C4-2B (cell line): ENCODE measurements around the gene TSPAN9.

Source experiments
- H3K27ac ChIP-seq: fragments of 450-650 bp; 2 replicates; pipeline ENCODE4 v1.5.1; 2017
- ZFX ChIP-seq: fragments of 450-650 bp; IDR thresholded peaks from 2 replicates; pipeline ENCODE4 v1.6.1; 2017
- TF ChIP-seq, protein P1 (sequence below): fragments of 450-650 bp; conservative IDR thresholded peaks from 2 replicates; pipeline ENCODE4 v1.5.1; 2017; ENCODE audit warnings: mild to moderate bottlenecking

Gene TSPAN9

DNA sequence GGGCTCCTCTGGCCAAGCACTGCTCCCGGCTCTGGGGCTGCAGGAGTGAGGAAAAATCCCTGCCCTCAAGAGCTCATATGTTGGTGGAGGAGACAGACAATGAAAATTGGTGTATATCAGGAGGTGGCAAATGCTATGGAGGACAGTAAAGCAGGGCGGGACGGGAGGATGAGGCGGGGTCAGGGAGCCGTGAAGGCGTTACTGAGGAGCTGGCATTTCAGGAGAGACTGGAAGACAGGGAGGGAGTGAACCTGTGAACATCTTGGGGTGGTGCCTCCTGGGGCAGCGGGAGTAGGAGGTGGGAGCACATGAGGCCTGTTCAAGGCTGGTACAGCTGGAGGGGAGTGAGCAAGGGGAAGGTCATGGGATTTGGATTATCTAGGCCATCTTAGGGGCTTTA lies 26.6 kb downstream of the TSPAN9 start:
- H3K27ac ChIP-seq: no peak overlapping the region
- TF ChIP-seq, protein P1, sequence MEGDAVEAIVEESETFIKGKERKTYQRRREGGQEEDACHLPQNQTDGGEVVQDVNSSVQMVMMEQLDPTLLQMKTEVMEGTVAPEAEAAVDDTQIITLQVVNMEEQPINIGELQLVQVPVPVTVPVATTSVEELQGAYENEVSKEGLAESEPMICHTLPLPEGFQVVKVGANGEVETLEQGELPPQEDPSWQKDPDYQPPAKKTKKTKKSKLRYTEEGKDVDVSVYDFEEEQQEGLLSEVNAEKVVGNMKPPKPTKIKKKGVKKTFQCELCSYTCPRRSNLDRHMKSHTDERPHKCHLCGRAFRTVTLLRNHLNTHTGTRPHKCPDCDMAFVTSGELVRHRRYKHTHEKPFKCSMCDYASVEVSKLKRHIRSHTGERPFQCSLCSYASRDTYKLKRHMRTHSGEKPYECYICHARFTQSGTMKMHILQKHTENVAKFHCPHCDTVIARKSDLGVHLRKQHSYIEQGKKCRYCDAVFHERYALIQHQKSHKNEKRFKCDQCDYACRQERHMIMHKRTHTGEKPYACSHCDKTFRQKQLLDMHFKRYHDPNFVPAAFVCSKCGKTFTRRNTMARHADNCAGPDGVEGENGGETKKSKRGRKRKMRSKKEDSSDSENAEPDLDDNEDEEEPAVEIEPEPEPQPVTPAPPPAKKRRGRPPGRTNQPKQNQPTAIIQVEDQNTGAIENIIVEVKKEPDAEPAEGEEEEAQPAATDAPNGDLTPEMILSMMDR: no peak
- TF ChIP-seq ZFX: no peak

DNA sequence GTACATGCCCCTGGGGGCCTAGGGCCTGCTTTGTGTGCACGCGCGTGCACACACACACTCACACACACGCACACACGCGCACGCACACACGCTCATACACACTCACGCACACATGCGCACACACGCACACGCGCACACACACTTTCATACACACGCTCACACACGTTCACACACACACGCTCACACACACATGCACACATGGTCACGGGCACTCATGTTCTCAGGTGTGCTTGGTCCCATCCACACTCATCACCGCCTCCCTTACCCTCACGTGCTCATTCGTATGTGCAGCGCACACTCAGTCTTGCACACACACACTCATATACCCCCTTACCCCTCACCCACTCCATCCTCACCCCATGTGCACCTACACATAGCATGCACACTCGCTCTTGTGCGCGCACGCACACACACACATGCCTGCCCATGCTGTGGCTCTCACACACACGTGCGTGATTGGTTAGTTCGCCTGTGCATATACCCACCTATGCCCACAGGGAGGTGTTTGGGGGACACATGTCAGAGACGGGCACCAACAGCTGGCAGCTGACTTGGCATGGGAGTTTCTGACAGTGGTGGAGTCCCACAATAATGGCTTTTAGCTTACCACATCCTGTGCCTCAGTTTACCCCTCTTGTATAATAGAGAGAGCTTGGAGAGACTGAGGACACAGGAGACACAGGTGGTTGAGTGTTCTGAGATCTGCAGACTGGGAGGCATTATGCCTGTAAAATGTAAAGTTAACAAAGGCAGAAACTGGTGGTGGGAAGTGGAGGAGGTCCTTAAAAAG lies 28.7 kb downstream of the TSPAN9 start:
- TF ChIP-seq ZFX: no peak
- TF ChIP-seq, protein P1: no peak
- H3K27ac ChIP-seq: no peak overlapping the region

DNA sequence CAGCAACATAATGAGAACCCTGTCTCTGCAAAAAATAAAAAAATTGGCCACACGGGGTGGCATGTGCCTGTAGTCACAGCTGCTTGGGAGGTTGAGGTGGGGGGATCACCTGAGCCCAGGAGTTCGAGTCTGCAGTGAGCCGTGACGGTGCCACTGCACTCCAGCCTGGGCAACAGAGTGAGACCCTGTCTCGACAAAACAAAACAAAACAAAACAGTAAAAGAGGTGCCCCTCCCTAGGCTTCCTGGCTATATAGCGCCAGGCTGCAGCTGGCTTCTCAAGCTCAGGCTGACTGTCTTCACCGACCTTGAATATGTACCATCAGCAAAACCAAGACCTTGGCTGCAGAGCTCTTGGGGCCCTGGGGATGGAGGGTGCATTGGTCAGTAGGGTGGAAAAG lies 29.4 kb downstream of the TSPAN9 start:
- no peak overlapping the region for H3K27ac ChIP-seq
- TF ChIP-seq, protein P1: no peak
- TF ChIP-seq ZFX: no peak

DNA sequence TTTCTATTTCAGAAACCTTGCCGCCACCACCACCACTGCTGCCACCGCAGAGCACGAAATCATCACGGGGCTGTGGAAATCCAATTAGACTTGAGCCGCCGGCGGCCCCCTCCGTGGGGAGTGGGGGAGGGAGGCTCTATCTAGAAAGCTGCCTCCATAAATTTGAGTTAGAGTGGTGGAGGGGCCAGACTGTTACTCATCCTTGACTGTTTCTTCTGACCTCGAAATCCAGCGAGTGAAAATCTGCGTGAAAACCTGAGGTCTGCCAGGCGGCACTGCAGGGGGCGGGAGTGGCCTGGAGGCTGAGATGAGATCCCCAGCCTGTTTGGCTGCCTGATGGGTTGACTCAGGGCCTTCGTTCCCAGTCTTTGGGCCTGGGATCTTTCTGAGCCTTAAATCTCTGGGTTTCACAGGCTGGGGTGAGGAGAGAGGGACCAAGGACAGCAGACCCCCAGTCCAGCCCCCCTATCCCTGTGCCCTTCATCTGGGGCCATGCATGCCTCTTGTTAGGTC lies 29.9 kb downstream of the TSPAN9 start:
- no peak overlapping the region for H3K27ac ChIP-seq
- TF ChIP-seq, protein P1: no peak
- no peak for TF ChIP-seq ZFX

DNA sequence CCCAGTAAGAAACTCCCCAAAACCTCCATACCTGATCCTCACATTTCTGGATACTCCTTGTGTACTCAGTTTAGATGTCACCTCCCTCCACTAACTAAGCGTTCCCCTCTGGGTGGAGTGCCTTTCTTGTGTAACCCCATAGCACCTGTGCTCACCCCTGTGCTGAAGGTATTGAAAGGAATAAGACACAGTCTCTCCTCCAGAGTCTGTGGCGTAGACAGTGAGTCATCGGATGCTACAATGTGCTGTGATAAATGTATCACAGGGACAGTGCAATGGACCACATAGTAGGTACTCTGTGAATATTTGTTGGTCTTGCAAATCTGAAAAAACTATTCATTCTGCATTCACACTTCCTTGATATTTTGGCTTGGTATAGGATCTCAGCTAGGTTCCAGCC lies 30.8 kb downstream of the TSPAN9 start:
- no peak overlapping the region for H3K27ac ChIP-seq
- no peak for TF ChIP-seq ZFX
- TF ChIP-seq, protein P1: no peak

DNA sequence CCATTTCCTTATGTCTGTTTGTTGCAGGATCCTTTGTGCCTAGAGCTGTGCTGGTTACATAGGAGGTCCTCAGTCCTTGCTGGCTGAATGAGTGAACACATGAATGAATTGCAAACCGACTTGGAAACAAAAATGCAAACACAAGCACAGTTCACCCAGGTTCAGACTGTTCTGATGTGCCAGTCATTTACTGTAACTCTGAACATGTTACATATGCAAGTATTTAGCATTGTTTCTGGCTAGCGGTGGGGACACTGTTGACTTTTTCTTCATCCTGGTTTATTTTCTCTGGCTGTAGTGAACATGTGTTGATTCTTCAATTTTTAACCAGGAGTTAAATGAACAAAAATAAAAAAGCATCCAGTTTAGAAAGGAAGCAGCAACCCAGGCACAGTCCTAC lies 33.4 kb downstream of the TSPAN9 start:
- TF ChIP-seq, protein P1: no peak
- TF ChIP-seq ZFX: no peak
- H3K27ac ChIP-seq: no peak overlapping the region

DNA sequence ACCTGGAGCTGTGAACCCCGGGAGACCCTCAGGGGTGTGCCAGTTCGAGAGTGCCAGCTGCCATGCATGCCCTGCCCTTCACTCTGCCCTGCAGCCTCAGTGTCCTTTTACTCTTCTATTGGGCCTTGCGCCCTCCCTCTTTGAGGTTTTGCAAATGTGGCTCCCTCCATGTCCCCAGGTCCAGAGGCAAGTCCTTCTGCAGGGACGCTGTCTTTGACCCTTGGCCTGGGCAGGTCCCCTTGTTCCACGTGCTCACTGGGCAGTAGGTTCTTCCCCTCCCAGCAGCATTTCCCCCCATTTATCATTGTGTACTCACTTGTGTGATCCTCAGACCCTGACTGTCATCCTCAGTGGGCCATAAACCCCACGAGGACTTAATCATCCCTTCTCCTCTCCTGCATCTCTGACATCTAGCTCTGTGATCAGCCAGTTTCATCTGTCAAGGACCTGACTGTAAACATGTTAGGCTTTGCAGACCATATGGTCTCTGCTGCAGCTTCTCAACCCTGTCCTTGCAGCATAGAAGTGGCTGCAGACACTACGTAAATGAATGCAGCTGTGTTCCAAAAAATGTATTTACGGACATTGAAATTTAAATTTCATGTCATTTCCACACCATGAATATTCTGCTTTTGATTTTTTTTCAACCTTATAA lies 36.6 kb downstream of the TSPAN9 start:
- no peak overlapping the region for H3K27ac ChIP-seq
- TF ChIP-seq, protein P1: no peak
- TF ChIP-seq ZFX: no peak
